SH-SY5Y (cell line): ENCODE results near the gene GLI2.

Experiments used
- GATA2 ChIP-seq: IDR thresholded peaks from 2 replicates; pipeline ENCODE4 v1.6.1; 2011; ENCODE audit warnings: mild to moderate bottlenecking, low read depth, low read length
- GATA3 ChIP-seq: IDR thresholded peaks from 2 replicates; pipeline ENCODE4 v1.6.1; 2011; ENCODE audit warnings: low read depth, mild to moderate bottlenecking, low read length, moderate library complexity

GLI2 gene

GRCh38 chr2:120722568-120723421 is 12.9 kb upstream of the GLI2 start:
- TF ChIP-seq GATA3 (no peak), GATA2 (no peak)

- TF ChIP-seq GATA2, result no peak
- TF ChIP-seq GATA3, result no peak
Measured at GRCh38 chr2:120726245-120726644, 9.4 kb upstream of the GLI2 start.

GRCh38 chr2:120729406-120730399 is 6.0 kb upstream of the GLI2 start:
- no peak for TF ChIP-seq GATA2
- no peak for TF ChIP-seq GATA3

- TF ChIP-seq GATA3 (no peak), GATA2 (no peak)
Measured at GRCh38 chr2:120731175-120731574, 4.5 kb upstream of the GLI2 start.

- TF ChIP-seq GATA2 (no peak), GATA3 (no peak)
Measured at GRCh38 chr2:120732506-120733237, 3.0 kb upstream of the GLI2 start.

- TF ChIP-seq GATA2 (no peak), GATA3 (no peak)
Measured at GRCh38 chr2:120733238-120733932, 2.3 kb upstream of the GLI2 start.

GRCh38 chr2:120734930-120735651 is 577 bp upstream of the GLI2 start:
- TF ChIP-seq GATA3 (no peak), GATA2 (no peak)

GRCh38 chr2:120736202-120736623 is 545 bp downstream of the GLI2 start:
- no peak for TF ChIP-seq GATA2
- no peak for TF ChIP-seq GATA3

GRCh38 chr2:120736624-120737339 is 1.1 kb downstream of the GLI2 start:
- TF ChIP-seq GATA3, result no peak

GRCh38 chr2:120737340-120738101 is 1.9 kb downstream of the GLI2 start:
- TF ChIP-seq GATA2, result no peak
- TF ChIP-seq GATA3, result no peak

- TF ChIP-seq GATA3, result no peak
- TF ChIP-seq GATA2, result no peak
Measured at GRCh38 chr2:120738117-120738516, 2.4 kb downstream of the GLI2 start.

- no peak for TF ChIP-seq GATA3
- no peak for TF ChIP-seq GATA2
Measured at GRCh38 chr2:120738786-120739437, 3.2 kb downstream of the GLI2 start.
